GM13977 (cell line): ENCODE results near the gene VPS9D1.

ENCODE experiments used
- DNase-seq: peaks from one replicate; pipeline ENCODE4 v3.0.0; 2012; ENCODE audit warnings: low spot score
- in situ Hi-C: fragments of 300-500 bp; cut with MboI; formaldehyde crosslinking; loops from one replicate; pipeline ENCODE4 v1.12.0; 2022; ENCODE audit warnings: low sequenced_read_pairs, low pct_unique_long_range_greater_than_20kb, mixed read lengths, inconsistent platforms; ENCODE audit not compliant: unreplicated experiment
- TF ChIP-seq, protein P1 (sequence below): IDR thresholded peaks from 2 replicates; pipeline ENCODE4 v1.5.1; 2012; ENCODE audit warnings: mild to moderate bottlenecking, control low read depth; ENCODE audit not compliant: insufficient read depth; ENCODE audit errors: extremely low read depth, missing control alignments

Gene VPS9D1

DNA sequence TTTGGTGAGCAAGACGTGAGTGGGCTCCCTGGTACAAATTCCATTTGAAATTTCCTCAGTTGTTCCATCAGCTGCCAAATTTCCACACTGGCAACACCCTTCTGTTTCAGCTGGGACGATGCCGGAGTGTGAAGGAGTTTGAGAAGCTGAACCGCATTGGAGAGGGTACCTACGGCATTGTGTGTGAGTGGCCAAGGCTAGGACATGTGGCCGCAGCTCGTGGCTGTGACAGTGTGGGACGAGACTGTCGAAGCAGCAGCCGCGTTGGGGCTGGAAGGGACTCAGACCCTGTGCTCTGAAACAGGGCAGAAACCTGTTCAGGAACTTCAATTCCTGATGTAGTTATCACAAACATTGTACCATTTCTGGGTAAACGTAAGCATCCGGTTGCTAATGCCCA lies 31.6 kb downstream of the VPS9D1 start:
- no peak for DNase-seq
- in situ Hi-C loops, result no loop called here
- TF ChIP-seq, protein P1, sequence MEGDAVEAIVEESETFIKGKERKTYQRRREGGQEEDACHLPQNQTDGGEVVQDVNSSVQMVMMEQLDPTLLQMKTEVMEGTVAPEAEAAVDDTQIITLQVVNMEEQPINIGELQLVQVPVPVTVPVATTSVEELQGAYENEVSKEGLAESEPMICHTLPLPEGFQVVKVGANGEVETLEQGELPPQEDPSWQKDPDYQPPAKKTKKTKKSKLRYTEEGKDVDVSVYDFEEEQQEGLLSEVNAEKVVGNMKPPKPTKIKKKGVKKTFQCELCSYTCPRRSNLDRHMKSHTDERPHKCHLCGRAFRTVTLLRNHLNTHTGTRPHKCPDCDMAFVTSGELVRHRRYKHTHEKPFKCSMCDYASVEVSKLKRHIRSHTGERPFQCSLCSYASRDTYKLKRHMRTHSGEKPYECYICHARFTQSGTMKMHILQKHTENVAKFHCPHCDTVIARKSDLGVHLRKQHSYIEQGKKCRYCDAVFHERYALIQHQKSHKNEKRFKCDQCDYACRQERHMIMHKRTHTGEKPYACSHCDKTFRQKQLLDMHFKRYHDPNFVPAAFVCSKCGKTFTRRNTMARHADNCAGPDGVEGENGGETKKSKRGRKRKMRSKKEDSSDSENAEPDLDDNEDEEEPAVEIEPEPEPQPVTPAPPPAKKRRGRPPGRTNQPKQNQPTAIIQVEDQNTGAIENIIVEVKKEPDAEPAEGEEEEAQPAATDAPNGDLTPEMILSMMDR, result no peak

DNA sequence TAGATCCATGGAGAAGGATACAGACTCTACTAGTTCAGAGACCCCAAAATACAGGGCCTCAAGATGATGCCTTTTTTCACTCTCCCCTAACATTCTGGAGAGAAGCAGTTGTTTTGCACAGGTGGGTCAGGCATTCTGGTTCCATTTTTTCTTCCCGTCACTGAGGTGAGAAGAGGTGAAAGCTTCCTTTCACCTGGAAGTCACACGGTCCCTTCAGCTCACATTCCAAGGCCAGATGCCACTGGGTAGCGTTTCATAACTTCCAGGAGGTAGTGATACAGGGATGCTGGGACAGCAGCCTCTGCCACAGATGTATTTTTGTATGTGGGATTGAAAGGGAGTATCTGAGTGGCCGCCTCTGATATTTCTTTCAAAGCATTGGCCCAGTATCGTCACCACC lies 32.3 kb downstream of the VPS9D1 start:
- in situ Hi-C loops, result no loop called here
- DNase-seq, result no peak
- TF ChIP-seq, protein P1, result no peak

DNA sequence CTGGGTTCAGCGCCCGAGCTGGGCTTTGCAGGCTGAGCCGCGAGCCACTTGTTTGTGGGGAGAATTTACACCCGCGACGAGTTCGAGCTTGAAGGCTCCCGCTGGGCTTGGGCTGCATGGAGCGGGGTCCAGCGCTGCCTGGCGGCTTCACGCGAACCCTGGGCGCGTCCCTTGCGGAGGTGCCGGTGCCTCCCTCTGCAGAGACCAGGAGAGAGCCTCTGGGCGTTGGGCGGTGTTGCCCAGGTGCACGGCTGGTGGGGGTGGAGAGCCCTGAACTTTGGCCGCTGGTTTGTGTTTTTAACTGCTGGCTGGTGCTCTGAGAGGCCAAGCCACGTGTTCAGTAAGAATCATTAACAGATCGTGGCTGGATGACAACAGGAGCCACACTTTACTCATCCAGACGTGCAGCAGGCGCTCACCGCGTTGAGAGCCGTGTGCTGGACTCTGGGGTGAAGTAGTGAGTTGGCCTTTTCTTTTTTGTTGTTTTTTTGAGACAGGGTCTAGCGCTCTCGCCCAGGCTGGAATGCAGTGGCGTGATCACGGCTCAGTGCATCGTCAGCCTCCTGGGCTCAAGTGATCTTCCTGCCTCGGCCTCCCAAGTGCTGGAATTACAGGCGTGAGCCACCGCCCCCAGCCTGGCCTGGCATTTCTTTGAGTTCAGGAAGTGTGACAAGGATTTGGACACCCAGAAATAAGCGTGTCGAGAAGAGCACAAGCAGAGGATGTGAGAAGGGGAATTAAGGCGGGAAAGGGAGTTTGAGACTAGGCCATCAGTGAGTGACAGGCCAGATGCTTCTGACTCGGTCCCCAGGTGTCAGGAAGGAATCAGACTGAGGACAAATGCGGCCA lies 33.4 kb downstream of the VPS9D1 start:
- DNase-seq, result peak; percentile 70
- TF ChIP-seq, protein P1, result no peak

DNA sequence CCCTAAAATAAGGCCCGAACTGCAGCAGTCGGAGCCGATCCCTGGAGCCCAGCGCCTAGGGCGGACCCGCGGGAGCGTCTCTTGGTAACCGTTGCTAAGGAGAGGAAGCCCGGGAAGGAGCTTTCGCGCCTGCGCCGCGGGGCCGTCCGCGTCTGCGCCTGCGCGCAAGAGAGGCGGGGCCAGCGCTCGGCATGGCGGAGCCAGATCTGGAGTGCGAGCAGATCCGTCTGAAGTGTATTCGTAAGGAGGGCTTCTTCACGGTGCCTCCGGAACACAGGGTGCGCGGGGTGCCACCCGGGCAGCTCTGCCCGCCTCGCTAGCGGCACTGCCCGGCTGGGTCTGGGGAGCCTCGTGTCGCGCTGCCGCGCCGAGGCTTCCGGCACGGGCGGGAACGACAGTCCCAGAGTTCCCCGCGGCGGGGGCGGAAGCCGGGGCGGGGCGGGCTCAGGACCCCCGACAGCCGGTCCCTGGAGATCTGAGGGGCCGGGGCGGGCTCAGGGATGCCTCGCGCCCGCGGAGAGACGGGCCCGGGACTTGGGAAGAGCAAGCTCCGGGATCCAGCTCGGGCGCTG lies 34.1 kb downstream of the VPS9D1 start, which contains the start of gene CDK10:
TSS of gene CDK10 (plus strand) at position 170 of the 572 bp plus-strand sequence. CDS start at position 192, 22 bp downstream.
- TF ChIP-seq, protein P1, result no peak
- DNase-seq, result peak; percentile 97
- in situ Hi-C loops, result no loop called here

More for the DNA sequence above, 33.4 kb downstream of the VPS9D1 start:
- in situ Hi-C loops, result no loop called here

DNA sequence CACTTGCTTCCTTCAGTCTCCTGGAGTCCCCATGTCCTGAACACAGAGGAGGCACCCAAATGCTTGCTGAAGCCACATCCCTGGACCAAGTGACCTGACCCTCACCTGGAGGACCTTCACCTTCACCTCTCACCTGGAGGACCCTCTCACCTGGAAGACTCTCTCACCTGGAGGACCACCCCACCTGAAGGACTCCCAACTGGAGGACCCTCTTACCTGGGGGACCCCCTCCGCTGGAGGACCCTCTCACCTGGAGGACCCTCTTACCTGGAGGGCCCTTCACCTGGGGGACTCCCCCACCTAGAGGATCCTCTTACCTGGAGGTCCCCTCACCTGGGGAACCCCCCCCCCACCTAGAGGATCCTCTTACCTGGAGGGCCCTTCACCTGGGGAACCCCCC lies 34.8 kb downstream of the VPS9D1 start:
- in situ Hi-C loops, result no loop called here
- TF ChIP-seq, protein P1, result no peak
- DNase-seq, result no peak

DNA sequence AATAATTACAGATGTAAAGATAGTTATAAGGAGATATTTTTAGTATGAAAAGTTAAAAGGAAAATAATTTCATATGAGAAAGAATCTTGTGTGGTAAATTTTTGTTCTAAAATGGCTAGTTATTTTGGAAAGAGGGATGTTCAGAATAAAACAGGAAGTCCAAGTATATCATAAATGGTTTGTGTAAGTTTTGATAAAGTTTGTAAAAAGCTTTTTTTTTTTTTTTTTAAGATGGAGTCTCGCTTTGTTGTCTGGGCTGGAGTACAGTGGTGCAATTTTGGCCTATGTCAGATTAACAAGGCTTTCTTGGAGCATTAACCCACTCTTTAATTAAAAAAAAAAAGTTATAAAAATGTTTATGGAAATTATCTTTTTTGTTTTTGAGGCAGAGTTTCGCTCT lies 42.4 kb downstream of the VPS9D1 start:
- TF ChIP-seq, protein P1, result no peak
- in situ Hi-C loops, result no loop called here
- DNase-seq, result no peak
